Stimulated activated CD8-positive, alpha-beta memory T cell treated with anti-CD3 and anti-CD28 coated beads, Interleukin-4, amount 100 ng/mL, for 1 hour (primary cell): ENCODE results near the gene MRPL42.
"Not testable (repeated sequence)": the region's sequence is repeated elsewhere in the genome, so short reads cannot be mapped to it uniquely, and the experiment has no call there.

ENCODE experiments used
- DNase-seq, 2 donors: peaks; one replicate each; pipeline ENCODE4 v3.0.0-alpha.2; 2020; ENCODE audit warnings: low read depth in 2 of 2, low spot score in 1 of 2

The MRPL42 gene

GRCh38 chr12:93540466-93540865 lies 73.2 kb downstream of the MRPL42 start:
- no peak for DNase-seq

GRCh38 chr12:93541578-93542225 lies 74.4 kb downstream of the MRPL42 start:
- no peak for DNase-seq

GRCh38 chr12:93547778-93548177 lies 80.5 kb downstream of the MRPL42 start:
- DNase-seq = no peak

DNA sequence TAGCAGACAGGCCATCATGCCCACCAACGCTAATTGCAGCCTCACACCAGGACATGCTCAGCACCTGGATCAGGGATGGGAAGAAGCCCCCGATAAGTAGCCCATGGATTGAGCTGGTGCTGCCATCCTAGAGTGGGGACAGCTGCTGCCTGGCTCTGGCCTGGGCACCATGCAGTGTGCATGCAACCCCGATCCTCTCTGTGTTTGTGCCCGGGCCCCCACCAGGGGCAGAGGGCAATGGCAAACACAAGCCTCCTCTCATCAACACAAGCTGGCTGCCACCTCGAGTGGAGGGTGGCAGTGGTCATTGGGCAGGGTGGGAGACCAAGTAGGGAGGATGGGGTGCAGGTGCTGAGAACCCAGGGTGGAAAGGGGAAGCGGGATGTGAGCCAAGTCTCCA lies 81.9 kb downstream of the MRPL42 start:
- no peak for DNase-seq

GRCh38 chr12:93550748-93551611 lies 83.7 kb downstream of the MRPL42 start:
- no peak for DNase-seq

GRCh38 chr12:93552427-93552826 lies 85.1 kb downstream of the MRPL42 start:
- DNase-seq = no peak

DNA sequence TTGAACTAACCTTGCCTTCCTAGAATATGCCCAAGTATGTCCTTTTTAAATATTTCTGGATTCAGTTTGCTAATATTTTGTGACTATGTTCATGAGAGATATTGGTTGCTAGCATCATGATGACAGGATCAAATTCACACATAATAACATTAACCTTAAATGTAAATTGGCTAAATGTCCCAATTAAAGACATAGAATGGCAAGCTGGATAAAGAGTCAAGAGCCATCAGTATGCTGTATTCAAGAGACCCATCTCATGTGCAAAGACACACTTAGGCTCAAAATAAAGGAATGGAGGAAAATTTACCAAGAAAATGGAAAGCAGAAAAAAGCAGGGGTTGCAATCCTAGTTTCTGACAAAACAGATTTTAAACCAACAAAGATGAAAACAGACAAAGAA lies 90.6 kb downstream of the MRPL42 start:
- not testable (repeated sequence) for DNase-seq

- not testable (repeated sequence) for DNase-seq
These were observed 91.4 kb downstream of the MRPL42 start for GRCh38 chr12:93558685-93559084.

- DNase-seq = no peak
These were observed 96.7 kb downstream of the MRPL42 start for GRCh38 chr12:93563807-93564538.

DNA sequence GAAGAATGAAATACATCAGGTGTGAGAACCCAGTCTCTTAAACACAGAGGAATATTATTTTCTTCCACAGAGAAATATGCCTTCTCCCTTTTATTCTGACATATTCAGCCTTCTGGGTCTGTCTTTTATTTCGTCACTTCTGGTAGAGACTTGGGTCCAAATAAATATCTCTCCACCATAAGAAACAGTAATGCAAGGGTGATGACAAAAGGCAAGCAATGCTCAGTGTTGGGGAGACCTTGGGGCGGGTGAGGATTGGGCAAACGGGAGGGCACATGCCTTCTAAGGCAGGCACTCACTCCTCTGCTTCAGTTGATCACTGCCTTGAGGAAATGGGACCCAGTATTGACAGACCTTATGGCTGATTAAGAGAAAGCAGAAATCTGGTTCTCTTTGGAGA lies 98.4 kb downstream of the MRPL42 start:
- DNase-seq = no peak
